Hepatocyte (in vitro differentiated cells): Measurements from ENCODE around the gene GBE1.

Experiments used
- CTCF ChIP-seq: fragments of 200-600 bp; sonication (generic); IDR thresholded peaks from 2 replicates; pipeline ENCODE4 v1.5.1; 2016; ENCODE audit warnings: antibody characterized with exemption, mild to moderate bottlenecking; ENCODE audit not compliant: poor library complexity
- EZH2phosphoT487 ChIP-seq: fragments of 200-600 bp; sonication (generic); IDR thresholded peaks from one replicate; pipeline ENCODE4 v1.6.1; 2018; ENCODE audit warnings: antibody characterized with exemption, mild to moderate bottlenecking, low read depth, moderate library complexity; ENCODE audit not compliant: unreplicated experiment, severe bottlenecking

GRCh38 chr3:81764665-81765064, 3.2 kb upstream of the GBE1 start:
- TF ChIP-seq EZH2phosphoT487 (no peak), CTCF (no peak)
